BLaER1 treated with 17β-estradiol and CSF1 and Interleukin-3, amounts not matched to agents 10 nM and 100 nM (cell line): ENCODE results near the gene NEO1.

ENCODE experiments used
- H3K27ac ChIP-seq, 11 experiments: shearing (Covaris generic); formaldehyde crosslinking; 2 replicates each; pipeline ENCODE4 v1.8.1; 2022
- H3K27me3 ChIP-seq, 11 experiments: shearing (Covaris generic); formaldehyde crosslinking; 2 replicates each; pipeline ENCODE4 v1.8.1; 2022
- H3K36me3 ChIP-seq, 11 experiments: shearing (Covaris generic); formaldehyde crosslinking; 2 replicates each; pipeline ENCODE4 v1.8.1; 2022
- H3K4me1 ChIP-seq, 10 experiments: shearing (Covaris generic); formaldehyde crosslinking; 2 replicates each; pipeline ENCODE4 v1.8.1; 2022
- H3K4me2 ChIP-seq, 11 experiments: shearing (Covaris generic); formaldehyde crosslinking; 2 replicates each; pipeline ENCODE4 v1.8.1; 2022
- H3K4me3 ChIP-seq, 10 experiments: shearing (Covaris generic); formaldehyde crosslinking; 2 replicates each; pipeline ENCODE4 v1.8.1; 2022
- H3K9ac ChIP-seq, 11 experiments: shearing (Covaris generic); formaldehyde crosslinking; 2 replicates each; pipeline ENCODE4 v1.8.1; 2022
- H3K9me3 ChIP-seq, 11 experiments: shearing (Covaris generic); formaldehyde crosslinking; replicated peaks in 1 of 11; 2 replicates each; pipeline ENCODE4 v1.8.1; 2022
- H4K20me1 ChIP-seq, 11 experiments: shearing (Covaris generic); formaldehyde crosslinking; 2 replicates each; pipeline ENCODE4 v1.8.1; 2022
- Cebpa-rat ChIP-seq, 11 experiments: shearing (Covaris generic); IDR thresholded peaks; 2 replicates each; pipeline ENCODE4 v1.8.1; 2022

NEO1 gene

GRCh38 chr15:73114064-73114463 is 61.8 kb downstream of the NEO1 start:
- 0 out of 20 replicates have a peak, but pooled peaks cover 0 to 4% (median 0%) of the 10 kb centered on the region in 10 experiments for H3K4me1 ChIP-seq
- H3K4me3 ChIP-seq = no peak overlapping the region
- no peak overlapping the region for H3K27ac ChIP-seq
- no peaks in the 10 kb centered on the region for H3K27me3 ChIP-seq
- no peaks in the 10 kb centered on the region for H3K36me3 ChIP-seq
- no peak overlapping the region for H3K9ac ChIP-seq
- no peaks in the 10 kb centered on the region for H3K9me3 ChIP-seq
- no peaks in the 10 kb centered on the region for H4K20me1 ChIP-seq
- no peak for TF ChIP-seq Cebpa-rat (IDR thresholded peaks at IDR 0.05)
- no peak overlapping the region for H3K4me2 ChIP-seq

DNA sequence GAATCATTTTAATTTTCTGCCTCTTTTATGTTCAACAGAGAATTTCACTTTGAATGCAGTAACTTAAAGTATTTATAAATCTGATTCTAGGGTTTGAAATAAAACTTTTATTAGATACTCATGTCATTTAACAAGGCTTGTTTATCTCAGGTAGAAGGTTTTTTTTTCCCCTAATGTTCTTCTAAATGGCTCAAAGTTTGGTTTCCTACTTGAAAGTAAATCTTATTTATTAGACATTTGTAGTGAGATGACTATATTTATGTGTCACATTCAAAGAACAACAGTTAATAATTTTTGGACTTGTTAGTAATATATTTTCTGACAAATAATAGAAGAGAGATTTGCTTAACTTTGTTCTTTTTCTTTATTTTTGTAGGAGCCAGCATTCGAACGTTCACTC is 63.9 kb downstream of the NEO1 start:
- H3K4me3 ChIP-seq = no peak overlapping the region
- no peak for TF ChIP-seq Cebpa-rat (IDR thresholded peaks at IDR 0.05)

DNA sequence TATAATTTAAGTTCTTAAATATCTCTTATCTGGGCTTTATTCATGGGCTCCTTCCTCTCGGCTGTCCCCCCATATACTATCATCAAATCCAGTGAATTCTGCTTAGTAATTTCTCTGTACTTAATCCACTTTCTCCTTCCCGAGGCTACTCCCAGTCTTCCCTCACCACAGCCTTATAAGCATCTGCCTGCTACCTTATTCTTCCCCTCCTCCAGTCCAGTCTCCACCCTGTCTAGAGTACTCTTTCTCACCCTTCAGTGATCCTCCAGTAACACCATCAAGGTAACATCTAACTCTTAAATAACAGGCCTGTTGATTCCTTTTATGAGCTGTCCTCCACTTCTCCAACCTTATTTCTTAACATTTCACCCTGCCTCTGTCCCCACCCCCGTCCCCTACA is 65.8 kb downstream of the NEO1 start:
- Histone ChIP-seq H3K4me3 (no peak overlapping the region), H3K4me2 (no peak overlapping the region)
- no peak for TF ChIP-seq Cebpa-rat (IDR thresholded peaks at IDR 0.05)

More for the DNA sequence above, 63.9 kb downstream of the NEO1 start:
- Histone ChIP-seq H4K20me1 (no peaks in the 10 kb centered on the region), H3K27me3 (no peaks in the 10 kb centered on the region), H3K27ac (no peak overlapping the region), H3K4me1 (no peaks in the 10 kb centered on the region), H3K36me3 (no peaks in the 10 kb centered on the region), H3K9ac (no peak overlapping the region), H3K4me2 (no peak overlapping the region), H3K9me3 (no peaks in the 10 kb centered on the region)

GRCh38 chr15:73119478-73119877 is 67.2 kb downstream of the NEO1 start:
- no peaks in the 10 kb centered on the region for H3K27me3 ChIP-seq
- H4K20me1 ChIP-seq = no peaks in the 10 kb centered on the region
- H3K4me1 ChIP-seq = peaks cover 0 to 4% (median 0%) of the 10 kb centered on the region in 10 experiments; a peak in 1 of 20 replicates
- H3K27ac ChIP-seq = no peak overlapping the region
- H3K9me3 ChIP-seq = no peaks in the 10 kb centered on the region
- peaks cover 0 to 17% (median 4%) of the 10 kb centered on the region in 11 experiments; a peak in 9 of 22 replicates for H3K36me3 ChIP-seq
- H3K4me3 ChIP-seq = no peak overlapping the region
- TF ChIP-seq Cebpa-rat (IDR thresholded peaks at IDR 0.05) = no peak
- no peak overlapping the region for H3K9ac ChIP-seq
- no peak overlapping the region for H3K4me2 ChIP-seq

More for the DNA sequence above, 65.8 kb downstream of the NEO1 start:
- Histone ChIP-seq H3K27me3 (no peaks in the 10 kb centered on the region), H3K27ac (no peak overlapping the region), H3K9ac (no peak overlapping the region), H3K9me3 (no peaks in the 10 kb centered on the region), H3K36me3 (peaks cover 0 to 8% (median 4%) of the 10 kb centered on the region in 11 experiments; a peak in 8 of 22 replicates), H3K4me1 (0 out of 20 replicates have a peak, but pooled peaks cover 0 to under 1% (median 0%) of the 10 kb centered on the region in 10 experiments), H4K20me1 (no peaks in the 10 kb centered on the region)

DNA sequence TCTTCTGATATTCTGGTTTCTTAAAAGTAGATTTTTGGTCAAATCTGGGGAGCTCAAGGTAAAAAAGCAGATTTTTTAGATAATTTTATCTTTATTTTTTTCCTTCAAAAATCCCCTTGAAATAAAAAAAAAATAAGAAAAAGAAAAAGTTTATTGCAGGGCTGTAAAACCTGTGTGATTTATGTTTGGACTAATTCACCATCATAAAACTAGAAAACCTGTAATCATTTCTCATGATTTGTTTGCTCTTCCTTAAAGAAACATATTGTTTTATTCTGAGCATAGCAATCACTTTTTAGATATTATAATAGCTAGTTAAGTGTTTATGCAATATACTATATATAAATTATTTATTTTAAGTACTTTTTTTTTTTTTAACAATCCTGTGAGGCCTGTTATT is 68.0 kb downstream of the NEO1 start:
- Histone ChIP-seq H3K36me3 (peaks cover 0 to 19% (median 4%) of the 10 kb centered on the region in 11 experiments; a peak in 9 of 22 replicates), H3K4me1 (peaks cover 0 to 4% (median 0%) of the 10 kb centered on the region in 10 experiments; a peak in 1 of 20 replicates)
- TF ChIP-seq Cebpa-rat (IDR thresholded peaks at IDR 0.05) = no peak

GRCh38 chr15:73125219-73125618 is 73.0 kb downstream of the NEO1 start:
- H3K4me3 ChIP-seq = no peak overlapping the region
- H3K4me1 ChIP-seq = peaks cover 0 to 4% (median 0%) of the 10 kb centered on the region in 10 experiments; a peak in 1 of 20 replicates
- no peak for TF ChIP-seq Cebpa-rat (IDR thresholded peaks at IDR 0.05)
- no peaks in the 10 kb centered on the region for H4K20me1 ChIP-seq
- no peaks in the 10 kb centered on the region for H3K9me3 ChIP-seq
- H3K36me3 ChIP-seq = peaks cover 0 to 30% (median 6%) of the 10 kb centered on the region in 11 experiments; a peak in 11 of 22 replicates
- no peak overlapping the region for H3K9ac ChIP-seq
- no peaks in the 10 kb centered on the region for H3K27me3 ChIP-seq
- no peak overlapping the region for H3K27ac ChIP-seq
- no peak overlapping the region for H3K4me2 ChIP-seq

More for the DNA sequence above, 68.0 kb downstream of the NEO1 start:
- H3K9ac ChIP-seq = no peak overlapping the region
- no peak overlapping the region for H3K27ac ChIP-seq
- no peaks in the 10 kb centered on the region for H4K20me1 ChIP-seq
- H3K4me3 ChIP-seq = no peak overlapping the region
- no peaks in the 10 kb centered on the region for H3K9me3 ChIP-seq
- H3K27me3 ChIP-seq = no peaks in the 10 kb centered on the region
- no peak overlapping the region for H3K4me2 ChIP-seq

DNA sequence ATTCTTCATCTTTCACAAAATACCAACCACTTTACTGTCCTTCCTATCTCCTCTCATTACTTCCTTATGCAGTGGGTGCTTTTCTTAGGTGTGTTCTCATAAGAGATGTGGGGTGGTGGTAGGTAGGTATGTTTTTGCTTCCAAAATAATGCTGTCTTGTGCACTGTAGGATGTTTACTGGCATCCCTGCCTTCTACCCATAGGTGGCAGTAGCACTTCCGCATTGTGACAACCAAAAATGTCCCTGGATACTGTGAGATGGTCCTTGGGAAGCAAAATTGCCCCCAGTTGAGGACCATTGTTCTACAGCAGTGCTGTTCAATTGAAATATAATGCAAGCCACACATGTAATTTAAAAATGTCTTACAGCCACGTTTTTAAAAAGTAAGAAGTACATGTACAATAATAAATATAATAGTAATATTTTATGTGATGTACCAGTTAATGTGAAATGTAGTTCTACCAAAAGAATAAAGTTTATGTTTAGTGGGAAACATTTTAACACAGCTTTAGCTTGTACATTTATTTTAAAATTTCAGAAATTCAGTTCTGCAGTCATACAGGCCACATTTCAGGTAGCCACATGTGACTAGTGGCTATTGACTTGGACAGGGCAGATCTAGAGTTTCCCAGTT is 75.2 kb downstream of the NEO1 start:
- Histone ChIP-seq H3K27me3 (no peaks in the 10 kb centered on the region), H3K4me2 (no peak overlapping the region), H4K20me1 (no peaks in the 10 kb centered on the region), H3K4me3 (no peak overlapping the region), H3K4me1 (peaks cover 0 to 4% (median 0%) of the 10 kb centered on the region in 10 experiments; a peak in 1 of 20 replicates), H3K9me3 (no peaks in the 10 kb centered on the region), H3K36me3 (peaks cover 0 to 28% (median 4%) of the 10 kb centered on the region in 11 experiments; a peak in 11 of 22 replicates), H3K9ac (no peak overlapping the region), H3K27ac (no peak overlapping the region)
- TF ChIP-seq Cebpa-rat (IDR thresholded peaks at IDR 0.05) = no peak

- H3K27ac ChIP-seq = no peak overlapping the region
- H3K4me3 ChIP-seq = no peak overlapping the region
- H3K9me3 ChIP-seq = no peaks in the 10 kb centered on the region
- peaks cover 0 to 11% (median 3%) of the 10 kb centered on the region in 11 experiments; a peak in 5 of 22 replicates for H3K36me3 ChIP-seq
- H3K27me3 ChIP-seq = no peaks in the 10 kb centered on the region
- no peak for TF ChIP-seq Cebpa-rat (IDR thresholded peaks at IDR 0.05)
- H3K4me1 ChIP-seq = no peaks in the 10 kb centered on the region
- no peak overlapping the region for H3K4me2 ChIP-seq
- H3K9ac ChIP-seq = no peak overlapping the region
- no peaks in the 10 kb centered on the region for H4K20me1 ChIP-seq
These were observed 78.6 kb downstream of the NEO1 start for GRCh38 chr15:73130830-73131229.

DNA sequence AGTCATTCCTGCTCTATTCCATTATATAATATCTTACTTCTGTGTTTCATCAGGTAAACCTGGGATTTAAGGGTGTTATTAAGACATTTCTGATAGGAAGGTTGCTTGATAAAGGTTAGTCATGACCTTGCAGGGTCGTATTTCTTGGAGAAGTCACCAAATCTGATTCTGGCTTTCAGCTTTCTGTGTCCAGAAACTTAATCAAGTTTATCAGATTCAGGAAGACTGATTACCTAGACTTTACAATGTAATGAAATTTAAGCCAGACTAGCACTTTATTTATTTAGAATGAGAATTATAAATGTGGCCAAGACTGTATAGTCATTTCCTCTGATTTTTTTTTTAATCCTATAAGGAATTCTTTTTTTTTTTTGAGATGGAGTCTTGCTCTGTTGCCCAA is 81.9 kb downstream of the NEO1 start:
- no peak overlapping the region for H3K4me3 ChIP-seq
- TF ChIP-seq Cebpa-rat (IDR thresholded peaks at IDR 0.05) = no peak
- no peaks in the 10 kb centered on the region for H4K20me1 ChIP-seq
- H3K9ac ChIP-seq = no peak overlapping the region
- H3K4me1 ChIP-seq = no peaks in the 10 kb centered on the region
- no peak overlapping the region for H3K27ac ChIP-seq
- peaks cover 0 to 7% (median 0%) of the 10 kb centered on the region in 11 experiments; a peak in 3 of 22 replicates for H3K36me3 ChIP-seq
- no peaks in the 10 kb centered on the region for H3K9me3 ChIP-seq
- H3K27me3 ChIP-seq = no peaks in the 10 kb centered on the region
- H3K4me2 ChIP-seq = no peak overlapping the region
